Measurements from ENCODE around the gene CLTB.

The CLTB gene

DNA sequence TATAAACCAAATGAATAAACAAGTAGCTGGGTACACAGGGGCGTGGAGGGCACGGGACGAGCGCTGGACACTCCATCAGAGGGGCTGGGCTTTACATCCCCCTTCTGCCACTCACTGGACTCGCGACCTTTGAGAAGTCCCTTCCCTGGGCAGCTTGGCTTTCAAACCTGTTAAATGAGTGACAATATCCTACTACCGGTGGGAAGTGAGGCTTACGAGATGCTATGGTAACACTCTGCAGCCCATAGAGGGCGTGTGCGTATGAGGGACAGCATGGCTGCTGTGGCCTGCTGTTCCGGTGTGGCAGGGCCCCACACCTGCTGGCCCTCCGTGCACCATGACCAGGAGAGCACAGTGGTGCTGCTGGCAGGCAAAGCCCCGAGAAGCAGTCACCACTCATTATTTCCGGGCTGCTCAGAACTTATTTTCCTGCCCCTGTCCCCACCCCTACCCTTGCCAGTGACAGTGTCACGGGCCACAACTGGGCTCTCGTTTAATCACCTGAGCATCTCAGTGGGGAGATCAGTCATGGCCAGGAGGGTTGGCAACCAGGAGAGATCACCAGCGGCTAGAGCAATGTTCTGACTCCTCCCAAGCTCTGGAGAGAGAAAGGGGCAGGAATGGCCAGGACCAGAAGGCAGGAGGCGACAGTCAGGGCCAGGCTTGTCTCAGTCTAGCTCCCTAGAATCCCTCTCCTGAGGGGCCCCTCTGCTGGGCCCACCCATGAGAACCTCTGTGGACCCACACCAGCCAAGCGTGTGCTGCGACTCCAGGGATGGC lies 10.5 kb downstream of the CLTB start:
- no peak for DNase-seq (ENCODE audit: low read depth in 2 of 2)

DNA sequence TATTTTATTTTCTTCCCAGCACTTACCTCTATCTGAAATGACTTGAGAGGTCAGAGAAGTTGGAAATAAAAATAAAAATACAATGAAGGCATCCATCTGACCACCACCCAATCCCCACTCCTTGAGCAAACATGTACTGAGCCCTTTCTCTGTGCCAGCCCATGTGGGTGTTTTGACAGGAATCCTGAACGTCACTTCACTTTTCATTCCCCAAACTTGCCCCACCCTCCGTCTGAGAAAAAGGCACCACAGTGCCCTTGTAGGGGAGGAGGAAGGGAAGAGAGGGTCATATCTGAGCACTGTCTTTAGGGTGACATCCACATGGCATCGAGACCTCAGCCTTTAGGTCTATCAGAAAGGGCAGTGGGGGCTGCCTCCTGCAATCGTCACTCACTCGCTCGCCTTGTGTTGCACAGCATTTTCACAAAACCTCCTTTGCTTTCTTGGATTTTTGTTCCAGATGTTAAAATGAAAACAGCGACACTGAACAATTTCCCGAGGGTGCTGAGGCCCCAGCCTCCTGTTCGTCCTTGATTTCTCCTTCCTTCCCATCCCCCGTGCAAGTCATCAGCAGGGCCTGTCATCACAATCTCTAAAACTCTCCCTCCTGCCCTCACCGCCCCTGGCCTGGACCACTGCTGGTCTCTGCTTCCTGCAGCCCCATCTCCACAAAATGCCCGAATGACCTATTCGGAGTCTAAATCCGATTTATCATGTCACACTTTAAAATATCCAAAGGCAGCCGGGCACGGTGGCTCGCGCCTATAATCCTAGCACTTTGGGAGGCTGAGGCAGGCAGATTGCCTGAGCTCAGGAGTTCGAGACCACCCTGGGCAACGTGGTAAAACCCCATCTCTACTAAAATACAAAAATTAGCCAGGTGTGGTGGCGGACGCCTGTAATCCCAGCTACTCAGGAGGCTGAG lies 14.8 kb downstream of the CLTB start:
- DNase-seq (ENCODE audit: low read depth in 2 of 2), result no peak

DNA sequence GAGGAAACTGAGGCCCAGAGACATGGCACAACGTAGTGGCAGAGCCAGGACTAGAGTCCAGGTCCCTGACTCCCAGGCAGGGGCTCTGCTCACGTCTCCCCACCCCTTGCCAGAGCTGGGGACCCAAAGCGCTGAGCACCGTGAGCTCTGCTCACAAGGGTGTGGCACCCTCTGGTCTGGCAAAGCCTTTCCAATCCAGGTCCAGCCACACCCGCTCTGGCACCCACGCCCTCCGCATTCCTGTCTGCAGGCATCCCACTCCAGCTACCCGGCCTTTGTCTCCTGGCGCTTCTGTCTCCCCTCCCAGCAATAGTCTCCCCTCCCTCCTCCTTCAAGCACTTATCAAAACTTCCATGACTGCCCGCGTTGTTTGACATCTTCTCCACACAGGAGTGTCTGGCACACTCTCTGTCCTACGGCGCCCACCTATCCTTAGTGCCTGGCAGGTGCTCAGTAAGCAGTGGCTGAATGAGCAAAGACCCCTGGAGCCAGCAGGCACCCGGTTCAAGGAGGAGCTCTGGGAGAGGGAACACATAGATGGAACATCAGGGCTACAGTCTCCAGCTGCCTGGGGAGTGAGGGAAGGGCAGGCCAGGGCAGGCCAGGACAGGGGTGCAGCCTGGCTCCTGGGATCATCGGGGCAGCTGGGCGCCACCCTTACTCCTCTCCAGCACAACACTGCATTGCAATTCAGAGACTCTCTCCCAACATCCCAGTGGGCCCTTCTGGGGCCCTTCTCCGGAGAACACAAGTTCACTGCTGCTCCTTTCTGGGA lies 15.8 kb downstream of the CLTB start:
- no peak for DNase-seq (ENCODE audit: low read depth in 2 of 2)

DNA sequence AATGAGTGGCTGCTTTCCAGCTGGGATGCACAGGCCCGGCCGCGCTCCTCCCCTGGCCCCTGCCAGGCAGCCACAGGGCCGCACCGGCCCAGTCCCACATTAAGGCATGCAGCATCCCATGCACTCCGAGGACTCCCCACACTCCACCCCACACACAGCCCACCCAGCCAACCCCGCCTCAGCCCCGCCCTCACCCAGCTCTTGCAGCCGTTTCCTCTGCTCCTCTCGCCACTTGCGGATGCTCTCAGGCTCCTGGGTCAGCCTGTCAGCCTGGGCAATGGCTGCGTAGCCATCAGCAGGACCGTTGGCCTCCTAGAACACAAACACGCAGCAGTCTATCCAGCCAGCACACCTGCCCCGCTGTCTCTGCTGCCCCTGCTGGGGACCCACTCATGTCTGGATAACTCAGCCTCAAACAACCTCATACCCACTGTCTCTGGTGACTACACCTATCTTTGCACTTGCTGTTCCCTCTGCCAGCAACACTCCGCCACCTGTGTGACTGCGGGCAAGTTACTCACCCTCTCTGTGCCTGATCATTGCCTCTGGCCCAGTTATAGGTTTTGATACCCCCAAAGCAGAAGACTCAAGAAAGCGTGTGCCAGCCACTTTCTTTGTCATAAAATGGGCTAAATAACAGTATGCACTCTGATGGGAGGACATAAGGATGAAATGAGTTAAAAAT lies 18.5 kb downstream of the CLTB start:
- DNase-seq (ENCODE audit: low read depth in 2 of 2), result no peak

DNA sequence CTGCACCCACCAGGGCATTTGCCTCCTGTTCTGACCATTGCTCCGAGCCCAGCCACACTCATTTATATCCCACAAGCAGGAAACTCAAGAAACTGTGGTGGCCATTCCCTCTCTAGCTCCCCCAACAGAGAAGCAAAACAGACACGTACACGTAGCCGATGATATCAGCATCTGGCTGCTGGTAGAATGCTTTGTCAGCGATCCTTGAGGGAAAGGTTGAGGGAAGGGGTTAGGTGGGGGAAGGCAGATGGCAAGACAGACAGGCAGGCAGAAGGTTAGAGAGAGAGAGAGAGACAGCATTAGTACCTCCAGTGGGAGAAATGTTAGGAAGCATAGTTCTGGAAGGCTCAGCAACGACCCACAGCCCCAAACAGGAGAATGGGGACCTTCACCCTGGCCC lies 20.0 kb downstream of the CLTB start:
- no peak for DNase-seq (ENCODE audit: low read depth in 2 of 2)

DNA sequence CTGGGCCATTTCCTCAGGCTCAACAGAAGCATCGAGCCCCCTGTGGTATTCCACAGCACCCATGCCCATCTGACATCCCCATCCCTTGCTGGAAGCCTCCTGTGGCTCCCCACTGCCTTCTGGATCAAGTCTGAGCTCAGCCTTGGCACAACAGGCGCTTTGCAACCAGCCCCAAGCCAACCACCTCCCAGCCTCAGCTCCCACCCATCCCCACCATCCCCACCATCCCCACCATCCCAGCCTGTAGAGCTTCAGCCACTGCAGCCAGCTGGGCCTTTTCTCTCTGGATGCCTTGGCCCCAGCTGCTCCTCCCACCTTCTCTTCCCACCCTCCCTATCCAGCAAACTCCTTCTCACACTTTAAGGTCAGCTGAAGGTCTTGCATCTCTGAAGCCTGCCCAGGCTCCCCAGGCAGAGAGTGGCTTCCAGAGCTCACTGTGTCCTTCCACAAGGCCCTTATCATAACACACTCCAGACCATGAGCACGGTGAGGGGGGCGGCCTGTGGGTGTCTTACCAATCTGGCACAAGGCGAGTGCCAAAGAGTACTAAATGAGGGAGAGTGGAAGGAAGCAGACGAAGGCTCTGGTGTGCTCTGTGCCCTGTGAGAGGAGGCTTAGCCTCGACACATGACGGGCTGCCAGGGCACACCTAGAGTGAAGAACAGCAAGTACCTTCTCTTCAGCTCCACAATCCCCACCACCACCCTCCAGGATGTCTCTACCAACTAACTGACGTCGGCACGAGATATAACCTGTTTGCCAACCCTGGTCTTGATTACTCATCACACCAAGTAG lies 21.3 kb downstream of the CLTB start:
- DNase-seq (ENCODE audit: low read depth in 2 of 2), result no peak

DNA sequence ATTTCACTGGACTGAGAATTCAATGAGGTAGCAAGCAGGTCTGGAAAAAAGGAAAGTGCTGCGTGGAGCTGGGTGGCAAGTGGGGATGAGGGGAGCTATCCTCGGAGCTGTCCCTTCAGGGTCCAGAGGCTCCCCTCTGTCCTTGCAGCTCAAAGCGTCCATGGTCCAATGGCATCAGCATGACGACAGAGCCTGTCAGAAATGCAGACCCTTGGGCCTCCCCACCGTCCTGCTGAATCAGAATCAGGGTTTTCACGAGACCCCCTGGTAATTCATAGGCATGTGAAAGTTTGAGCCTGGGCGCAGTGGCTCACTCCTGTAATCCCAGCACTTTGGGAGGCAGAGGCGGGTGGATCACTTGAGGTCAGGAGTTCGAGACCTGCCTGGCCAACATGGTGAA lies 22.2 kb downstream of the CLTB start:
- DNase-seq (ENCODE audit: low read depth in 2 of 2), result no peak

DNA sequence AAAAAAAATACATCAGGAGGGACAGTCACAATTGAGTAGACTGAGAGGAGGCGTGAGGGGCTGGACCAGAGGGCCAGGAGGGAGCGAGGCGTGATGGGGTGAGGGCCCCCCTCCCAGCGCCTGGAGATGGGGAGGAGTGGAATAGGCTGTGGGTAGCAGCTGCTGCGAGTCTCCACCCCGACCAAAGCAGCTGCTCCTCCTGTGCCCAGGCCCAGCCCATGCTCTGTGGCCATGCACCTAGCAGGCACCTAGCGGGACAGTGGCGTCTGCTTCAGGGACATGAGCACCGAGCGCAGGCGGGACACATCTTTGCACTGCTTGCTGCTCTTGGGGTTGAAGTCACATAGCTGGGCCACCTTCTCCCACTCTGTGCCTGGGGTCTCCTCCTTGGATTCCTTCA lies 23.8 kb downstream of the CLTB start:
- DNase-seq (ENCODE audit: low read depth in 2 of 2), result no peak

DNA sequence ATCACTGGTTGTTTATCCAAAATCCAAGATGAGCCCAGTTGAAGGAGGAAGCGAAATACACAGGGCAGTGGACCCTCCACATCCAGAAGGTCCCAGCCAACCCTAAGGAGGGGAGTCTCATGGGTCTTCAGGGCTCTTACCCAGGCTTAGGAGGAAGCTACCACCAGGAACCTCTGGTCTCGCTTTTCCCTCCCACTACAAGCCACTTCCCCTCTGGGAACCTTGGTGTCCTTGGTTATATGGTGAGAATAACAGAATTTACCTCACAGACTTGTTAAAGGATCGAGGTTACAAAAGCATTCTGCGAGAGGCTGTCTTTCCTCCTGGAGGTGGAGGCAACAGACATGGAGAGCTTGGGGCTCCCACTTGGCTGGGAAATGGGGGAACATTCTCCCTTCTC lies 24.3 kb downstream of the CLTB start:
- DNase-seq (ENCODE audit: low read depth in 2 of 2), result no peak

DNA sequence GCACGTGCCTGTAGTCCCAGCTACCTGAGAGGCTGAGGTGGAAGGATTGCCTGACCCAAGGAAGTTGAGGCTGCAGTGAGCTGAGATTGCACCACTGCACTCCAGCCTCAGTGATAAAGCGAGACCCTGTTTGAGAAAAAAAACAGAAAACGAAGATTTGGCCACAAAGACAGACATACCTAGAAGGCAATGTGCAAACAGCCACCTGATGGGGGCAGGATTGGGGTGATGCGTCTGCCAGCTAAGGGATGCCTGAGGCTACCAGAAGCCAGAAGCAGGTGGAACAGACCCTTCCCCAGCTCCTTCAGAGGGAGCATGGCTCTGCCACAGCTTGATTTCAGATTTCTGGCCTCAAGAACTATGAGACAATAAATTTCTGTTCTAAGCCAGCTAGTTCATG lies 24.9 kb downstream of the CLTB start:
- no peak for DNase-seq (ENCODE audit: low read depth in 2 of 2)

DNA sequence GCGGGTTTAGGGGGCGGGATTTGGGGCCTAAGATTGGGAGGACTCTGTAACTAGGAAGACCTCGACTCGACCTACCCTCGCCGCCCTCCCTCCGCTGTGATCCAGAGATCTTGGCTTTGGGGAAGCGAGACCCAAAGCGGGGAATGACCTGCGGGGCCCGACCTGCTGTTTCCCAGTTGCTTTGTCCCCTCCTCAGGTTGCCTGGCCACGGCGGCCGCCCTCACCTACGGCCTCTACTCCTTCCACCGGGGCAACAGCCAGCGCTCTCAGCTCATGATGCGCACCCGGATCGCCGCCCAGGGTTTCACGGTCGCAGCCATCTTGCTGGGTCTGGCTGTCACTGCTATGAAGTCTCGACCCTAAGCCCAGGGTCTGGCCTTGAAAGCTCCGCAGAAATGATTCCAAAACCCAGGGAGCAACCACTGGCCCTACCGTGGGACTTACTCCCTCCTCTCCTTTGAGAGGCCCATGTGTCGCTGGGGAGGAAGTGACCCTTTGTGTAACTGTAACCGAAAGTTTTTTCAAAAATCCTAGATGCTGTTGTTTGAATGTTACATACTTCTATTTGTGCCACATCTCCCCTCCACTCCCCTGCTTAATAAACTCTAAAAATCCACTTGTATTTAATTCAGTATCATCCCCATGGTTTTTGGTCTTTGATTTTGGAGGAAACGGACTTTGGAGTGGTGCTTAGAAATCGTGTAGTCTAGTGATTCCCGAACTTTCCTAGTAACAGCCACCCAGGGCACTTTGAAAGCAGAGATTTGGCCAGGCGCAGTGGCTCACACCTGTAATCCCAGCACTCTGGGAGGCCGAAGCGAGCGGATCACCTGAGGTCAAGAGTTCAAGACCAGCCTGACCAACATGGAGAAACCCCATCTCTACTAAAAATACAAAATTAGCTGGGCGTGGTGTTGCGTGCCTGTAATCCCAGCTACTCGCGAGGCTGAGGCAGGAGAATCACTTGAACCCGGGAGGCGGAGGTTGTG lies 26.9 kb downstream of the CLTB start:
- DNase-seq (ENCODE audit: low read depth in 2 of 2), result no peak

DNA sequence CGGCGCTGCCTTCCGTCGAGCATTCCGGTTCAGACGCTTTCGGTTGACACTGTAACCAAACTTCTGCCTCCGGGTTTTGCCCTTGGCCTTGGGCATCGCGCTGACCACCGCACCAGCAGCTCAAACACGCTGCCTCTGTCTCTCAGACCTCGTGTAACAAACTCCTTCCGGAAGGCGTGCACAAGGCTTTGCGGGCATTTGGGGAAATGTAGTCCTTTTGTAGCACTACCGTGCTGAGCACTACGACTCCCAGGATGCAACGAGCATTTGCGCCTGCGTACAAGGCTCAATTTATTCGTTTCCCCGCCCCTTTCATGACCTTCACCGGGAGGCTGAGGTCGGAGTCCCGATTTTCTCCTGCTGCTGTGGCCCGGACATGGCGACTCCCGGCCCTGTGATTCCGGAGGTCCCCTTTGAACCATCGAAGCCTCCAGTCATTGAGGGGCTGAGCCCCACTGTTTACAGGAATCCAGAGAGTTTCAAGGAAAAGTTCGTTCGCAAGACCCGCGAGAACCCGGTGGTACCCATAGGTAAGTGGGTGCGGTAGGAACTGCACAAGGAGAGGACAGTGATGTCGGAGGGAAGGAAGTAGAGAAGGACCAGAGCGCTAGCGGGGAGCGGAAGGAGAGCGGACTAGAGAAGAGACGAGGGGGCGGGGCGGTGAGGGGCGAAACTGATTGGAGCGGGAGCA lies 27.8 kb downstream of the CLTB start, which contains the start of the genes HIGD2A and NOP16:
Gene HIGD2A, plus strand, starts transcription at position 308 of the 691 bp plus-strand sequence. Its CDS starts 69 bp downstream, at position 377.
Gene NOP16, minus strand, starts transcription at position 155 of the 691 bp plus-strand sequence. Its CDS starts 59 bp downstream, at position 96.
- peak; percentile 98 to 99 for DNase-seq (ENCODE audit: low read depth in 2 of 2)

DNA sequence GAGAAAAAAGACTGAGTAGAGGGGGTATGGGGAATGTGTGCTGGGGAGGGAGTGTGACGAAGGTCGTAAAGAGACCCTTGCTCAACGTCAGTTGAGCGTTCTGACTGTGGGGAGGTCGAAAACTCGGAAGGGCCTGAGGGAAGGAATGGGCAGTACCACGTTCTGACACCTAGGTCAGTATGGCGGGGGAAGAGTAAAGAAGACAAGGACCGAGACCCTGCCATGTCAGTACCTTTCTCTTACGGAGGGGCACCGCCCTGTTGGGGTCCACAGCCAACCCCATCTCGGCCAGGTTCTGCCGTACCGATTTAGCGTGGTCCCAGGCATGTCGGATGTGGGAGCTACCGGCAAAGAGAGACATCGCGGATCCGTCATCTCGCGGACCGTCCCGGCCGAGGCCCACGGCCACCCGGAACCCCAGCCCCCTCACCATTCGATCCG lies 28.3 kb downstream of the CLTB start:
- DNase-seq (ENCODE audit: low read depth in 2 of 2), result no peak

DNA sequence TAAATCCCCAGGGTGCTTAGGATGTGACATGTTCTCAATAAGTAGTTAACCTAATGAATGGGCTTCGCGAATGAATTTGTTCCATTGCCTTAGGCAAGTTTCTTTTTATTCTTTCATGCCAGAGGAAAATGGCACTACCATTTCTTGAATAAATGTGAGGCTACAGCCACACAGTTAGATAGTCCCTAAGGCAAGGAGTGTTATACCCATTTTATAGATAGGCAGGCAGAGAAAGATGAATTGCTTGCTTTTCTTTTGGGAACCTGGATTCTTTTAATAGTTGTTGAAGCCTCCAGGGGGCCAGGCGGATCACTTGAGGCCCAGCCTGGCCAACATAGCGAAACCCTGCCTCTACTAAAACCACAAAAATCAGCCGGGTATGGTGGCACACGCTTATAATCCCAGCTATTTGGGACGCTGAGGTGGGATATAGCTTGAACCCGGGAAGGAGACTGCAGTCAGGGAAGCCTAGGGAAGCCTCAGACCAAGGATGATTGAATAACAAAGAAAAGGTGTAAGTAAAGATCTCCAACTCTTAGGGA lies 28.9 kb downstream of the CLTB start:
- no peak for DNase-seq (ENCODE audit: low read depth in 2 of 2)

DNA sequence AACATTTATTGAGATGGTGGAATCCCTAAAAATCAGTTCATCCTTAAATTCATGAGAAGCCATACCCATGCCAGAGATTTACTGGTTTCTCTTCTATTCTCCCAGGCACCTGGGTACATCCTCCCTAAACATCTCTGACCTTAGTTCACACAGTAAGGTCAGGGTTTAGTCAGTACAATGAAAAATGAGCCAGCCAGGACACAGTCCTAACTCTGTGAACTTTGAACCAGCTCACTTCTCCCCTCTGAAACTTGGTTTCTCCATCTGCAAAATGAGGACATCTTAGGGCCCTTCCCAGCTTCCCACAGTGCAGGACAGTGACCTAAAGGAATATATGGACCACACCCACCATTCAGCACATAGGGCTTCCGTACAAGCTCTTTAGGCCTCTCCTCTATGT lies 29.8 kb downstream of the CLTB start:
- no peak for DNase-seq (ENCODE audit: low read depth in 2 of 2)

DNA sequence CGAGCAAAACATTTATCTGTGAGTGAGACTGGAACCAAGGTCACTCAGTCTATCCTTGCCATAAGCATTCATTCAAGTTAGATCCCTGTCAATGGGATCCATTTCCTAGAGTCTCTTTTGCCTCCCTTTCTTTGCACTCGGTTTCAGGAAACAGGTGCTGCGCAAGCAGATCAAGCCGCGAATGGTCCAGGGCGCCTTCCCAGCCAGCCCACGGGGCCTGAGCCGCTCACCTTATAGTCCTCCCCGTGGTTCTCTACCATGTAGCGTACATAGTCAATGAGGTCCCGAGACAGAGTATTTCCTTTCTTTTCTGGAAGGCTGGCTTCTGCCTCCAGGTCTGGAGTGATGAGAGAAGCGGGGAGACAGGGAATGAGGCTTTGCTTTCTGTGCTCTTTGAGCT lies 31.3 kb downstream of the CLTB start:
- DNase-seq (ENCODE audit: low read depth in 2 of 2), result no peak

DNA sequence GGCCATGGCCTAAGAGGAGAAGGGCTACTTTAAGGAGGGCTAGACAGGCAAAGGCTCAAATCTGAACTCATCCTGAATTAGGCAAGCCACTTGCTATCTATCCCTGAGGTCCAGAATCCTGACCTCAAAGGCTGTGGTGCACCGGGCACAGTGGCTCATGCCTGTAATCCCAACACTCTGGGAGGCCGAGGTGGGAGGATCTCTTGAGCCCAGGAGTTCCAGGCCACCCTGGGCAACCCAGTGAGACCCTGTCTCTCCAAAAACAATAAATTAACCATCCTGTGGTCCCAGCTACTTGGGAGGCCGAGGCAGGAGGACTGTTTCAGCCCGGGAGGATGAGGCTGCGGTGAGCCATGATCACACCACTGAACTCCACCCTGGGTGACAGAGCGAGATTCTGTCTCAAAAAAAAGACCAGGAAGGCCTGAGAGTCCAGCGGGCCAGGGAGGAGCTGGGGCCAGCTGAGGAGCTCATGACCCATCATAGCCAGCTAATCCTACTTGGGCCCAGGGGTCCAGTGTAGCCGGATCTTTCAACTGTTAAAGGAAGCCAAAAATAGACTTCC lies 31.9 kb downstream of the CLTB start:
- no peak for DNase-seq (ENCODE audit: low read depth in 2 of 2)

DNA sequence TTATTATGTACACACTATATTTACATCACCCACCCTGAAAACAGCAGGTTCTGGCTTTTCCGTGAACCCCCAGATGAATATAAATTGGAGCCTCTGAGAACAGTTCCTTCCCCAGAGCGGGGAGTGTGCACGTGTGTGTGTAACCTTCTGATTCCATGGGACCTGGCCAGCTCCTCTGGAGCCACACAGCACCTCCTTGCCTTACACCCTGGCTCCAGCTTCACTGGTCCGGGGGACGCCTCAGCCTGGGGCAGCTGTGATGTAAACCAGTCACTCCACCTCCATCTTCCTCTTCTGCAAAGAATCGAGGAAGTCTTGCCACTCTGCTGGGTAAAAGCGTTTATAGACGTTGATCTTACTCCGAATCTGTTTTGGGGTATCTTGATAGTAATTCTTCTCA lies 32.4 kb downstream of the CLTB start:
- DNase-seq (ENCODE audit: low read depth in 2 of 2), result no peak

Measured in activated CD8-positive, alpha-beta memory T cell treated with anti-CD3 and anti-CD28 coated beads for 4 hours (primary cell).